Heart right ventricle (tissue), 16 donors: Measurements from ENCODE around the gene MAP2K5. TPM values are rescaled to one million over a fixed set of nuclear protein-coding genes. Genes with fewer than 3 reads are reported as not detected.

Source experiments
- ATAC-seq, 8 donors: fragments of 200-7000 bp; cut with Tn5 transposase; one replicate each; pipeline ENCODE4 v1.9.1; 2020; ENCODE audit warnings: mild to moderate bottlenecking in 8 of 8, moderate library complexity in 8 of 8, moderate number of reproducible peaks in 1 of 8
- DNase-seq, 2 donors: peaks; one replicate each; pipeline ENCODE4 v3.0.0-alpha.2; 2020
- H3K27ac ChIP-seq, 10 donors: fragments of 200-600 bp; sonication (generic) in 2 of 10; one replicate each; pipeline versions ENCODE4 v1.5.0 to v1.8.0; 2020 to 2022; ENCODE audit warnings: mild to moderate bottlenecking in 3 of 10
- H3K27me3 ChIP-seq, 7 donors: fragments of 200-600 bp; one replicate each; pipeline ENCODE4 v1.8.0; 2021 to 2022; ENCODE audit warnings: mild to moderate bottlenecking in 2 of 7
- H3K36me3 ChIP-seq, 9 donors: fragments of 200-600 bp; sonication (generic) in 1 of 9; one replicate each; pipeline versions ENCODE4 v1.5.0 to v1.8.0; 2020 to 2022; ENCODE audit warnings: mild to moderate bottlenecking in 2 of 9
- H3K4me1 ChIP-seq, 9 donors: fragments of 200-600 bp; sonication (generic) in 1 of 9; one replicate each; pipeline versions ENCODE4 v1.5.0 to v1.8.0; 2020 to 2022; ENCODE audit warnings: mild to moderate bottlenecking in 4 of 9
- H3K4me3 ChIP-seq, 10 donors: fragments of 200-600 bp; sonication (generic) in 2 of 10; one replicate each; pipeline versions ENCODE4 v1.5.0 to v1.8.0; 2020 to 2022; ENCODE audit warnings: mild to moderate bottlenecking in 7 of 10, moderate library complexity in 2 of 10
- H3K9me3 ChIP-seq, 11 donors: fragments of 200-600 bp in 10 of 11; sonication (generic) in 2 of 11; one replicate each; pipeline versions ENCODE4 v1.5.0 to v1.8.0; 2013 to 2022; ENCODE audit warnings: mild to moderate bottlenecking in 2 of 11, control low read depth in 1 of 11, moderate library complexity in 1 of 11
- CTCF ChIP-seq, 9 donors: fragments of 200-600 bp; sonication (generic) in 2 of 9; IDR thresholded peaks; one replicate each; pipeline versions ENCODE4 v1.5.0 to v1.8.0; 2021 to 2022; ENCODE audit warnings: antibody characterized with exemption in 9 of 9, mild to moderate bottlenecking in 5 of 9, moderate library complexity in 1 of 9
- WGBS, 2 donors: extraction: QIAGEN DNeasy Blood & Tissue Kit; methylation state at CpG; one replicate each; pipeline ENCODE4 v1.1.7; 2013; ENCODE audit warnings: inconsistent platforms in 1 of 2; 5-methylcytosine and 5-hydroxymethylcytosine counted together
- intact Hi-C, 10 donors: fragments of 100-400 bp; cut with DNase I; formaldehyde crosslinking; loops; one replicate each; pipeline versions ENCODE4 v1.11.1 to v1.14.2; 2022
- polyA plus RNA-seq, 2 donors: library from polyadenylated mRNA; stranded (reverse); fragments of 200-250 nt; gene quantifications; one replicate each; pipeline ENCODE4 v1.2.3, GENCODE V29; 2013
- total RNA-seq, 10 donors: library from RNA; stranded (reverse); fragmentation: NEBNext Ultra II Directional in 3 of 10; extraction: Animal tissue kit (Norgen Biotek cat#: 25700) in 3 of 10; gene quantifications; one replicate each; pipeline versions ENCODE4 v1.2.1 to v1.2.4, GENCODE V29; 2021 to 2023
- donor health status: Arrhythmogenic right ventricular cardiomyopathy.
- donor health status: ischemic (EF 13 %, LVEDD 7.1; RV severe dilation, severe dysfunction).
- donor health status: healthy with polysubstance abuse.
- donor health status: DM: no; HTN: yes; CAD: no.
- donor health status: DM: no; HTN: no; CAD: no.
- donor health status: ischemic (EF 25% LVEDD 6.9; RV normal size, moderate dysfunction).
- donor health status: ischemic (EF 25% LVEDD 5.7; RV mildly dilated, moderate dysfunction).
- donor health status: healthy.
- donor health status: DM: yes; HTN: yes; CAD: no.
- donor health status: Ischemic cardiomyopathy.
- donor health status: ischemic (EF 35%, LVEDD 5.7; RV mildly dilated, moderate dysfunction).
- donor health status: nonischemic (EF 11% LVEDD 7.7; RV severe dilation, severe dysfunction).
- donor health status: DM: yes; HTN: yes; CAD: no.
- donor health status: PGD.
- donor health status: ischemic (EF 29% LVEDD 5.4; RV normal size, mild dysfunction).
- donor health status: nonischemic (EF 23%, LVEDD 6.1; RV moderate dilation, normal function).

The MAP2K5 gene
- total and polyA plus RNA-seq, 12 donors = 7.7 to 34.3 (median 21.0) TPM

DNA sequence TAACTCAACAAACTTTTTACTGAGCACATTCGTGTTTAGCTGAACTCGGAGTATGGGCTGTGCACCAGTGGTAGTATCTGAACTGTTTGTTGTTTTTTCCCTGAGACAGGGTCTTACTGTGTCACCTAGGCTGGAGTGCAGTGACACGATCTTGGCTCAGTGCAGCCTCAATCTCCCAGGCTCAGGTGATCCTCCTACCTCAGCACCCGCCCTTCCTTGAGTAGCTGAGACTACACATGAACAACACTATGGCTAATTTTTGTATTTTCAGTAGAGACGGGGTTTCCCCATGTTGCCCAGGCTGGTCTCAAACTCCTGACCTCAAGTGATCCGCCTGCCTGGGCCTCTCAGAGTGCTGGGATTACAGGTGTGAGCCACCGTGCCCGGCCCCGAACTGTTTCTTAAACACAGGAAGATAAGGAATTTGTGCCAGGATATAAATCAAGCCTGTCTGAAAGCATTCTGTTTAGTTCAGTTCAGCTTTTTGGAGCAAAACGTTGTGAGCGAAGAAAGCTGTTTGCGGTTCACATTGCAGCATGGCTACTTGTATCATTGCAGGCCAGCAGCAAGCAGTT, 242.4 kb downstream of the MAP2K5 start:
- DNase-seq = no peak
- intact Hi-C loops = no loop called here

GRCh38 chr15:67785431-67785830, 242.9 kb downstream of the MAP2K5 start:
- Histone ChIP-seq H3K27ac (no peak overlapping the region), H3K4me3 (no peak overlapping the region), H3K36me3 (peaks cover 0 to 23% (median 0%) of the 10 kb centered on the region in 9 donors), H3K4me1 (peaks cover 0 to 7% (median 0%) of the 10 kb centered on the region in 9 donors), H3K9me3 (no peaks in the 10 kb centered on the region), H3K27me3 (no peaks in the 10 kb centered on the region)
- TF ChIP-seq CTCF (IDR thresholded peaks at IDR 0.05) = no peak
- 88 to 89% methylated on average over 5 of the region's 5 CpGs for WGBS, 2 donors
- intact Hi-C loops = no loop called here
- DNase-seq = no peak
- no peak for ATAC-seq

More for the DNA sequence above, 242.4 kb downstream of the MAP2K5 start:
- 90 to 93% methylated on average over 12 of the region's 12 CpGs for WGBS, 2 donors
- H3K9me3 ChIP-seq = no peaks in the 10 kb centered on the region
- no peak for TF ChIP-seq CTCF (IDR thresholded peaks at IDR 0.05)
- H3K27ac ChIP-seq = no peak overlapping the region
- no peak overlapping the region for H3K4me3 ChIP-seq
- H3K27me3 ChIP-seq = no peaks in the 10 kb centered on the region
- peaks cover 0 to 11% (median 0%) of the 10 kb centered on the region in 9 donors for H3K4me1 ChIP-seq
- ATAC-seq = no peak
- H3K36me3 ChIP-seq = peaks cover 0 to 23% (median 0%) of the 10 kb centered on the region in 9 donors

DNA sequence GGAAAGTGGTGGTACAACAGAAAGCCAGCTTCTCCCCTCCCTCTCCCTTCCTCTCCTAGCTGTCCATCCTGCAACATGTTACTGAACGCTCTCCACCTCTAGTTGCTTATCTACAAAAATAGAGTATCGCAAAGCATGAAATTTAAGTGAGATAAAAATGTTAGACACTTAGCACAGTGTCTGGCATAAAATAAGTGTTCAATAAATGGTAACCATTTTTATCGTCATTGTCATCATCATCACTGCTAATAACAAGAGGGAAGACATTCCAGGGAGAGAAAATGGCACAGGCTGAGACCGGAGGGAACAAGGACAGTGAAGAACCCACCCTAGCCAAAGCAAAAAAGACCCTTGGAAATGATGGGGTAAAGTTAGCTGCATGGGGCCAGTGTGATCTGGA, 244.1 kb downstream of the MAP2K5 start:
- intact Hi-C loops = no loop called here
- TF ChIP-seq CTCF (IDR thresholded peaks at IDR 0.05) = no peak
- H3K36me3 ChIP-seq = peaks cover 0 to 23% (median 0%) of the 10 kb centered on the region in 9 donors
- 96 to 99% methylated on average over 4 of the region's 4 CpGs for WGBS, 2 donors
- H3K4me1 ChIP-seq = peaks cover 0 to 7% (median 0%) of the 10 kb centered on the region in 9 donors
- no peaks in the 10 kb centered on the region for H3K27me3 ChIP-seq
- H3K27ac ChIP-seq = no peak overlapping the region
- no peak for DNase-seq
- H3K9me3 ChIP-seq = no peaks in the 10 kb centered on the region
- ATAC-seq = no peak
- no peak overlapping the region for H3K4me3 ChIP-seq

- ATAC-seq (no peak), DNase-seq (no peak)
- TF ChIP-seq CTCF (IDR thresholded peaks at IDR 0.05) = no peak
- Histone ChIP-seq H3K4me3 (no peak overlapping the region), H3K27ac (no peak overlapping the region), H3K4me1 (no peaks in the 10 kb centered on the region), H3K36me3 (peaks cover 0 to 8% (median 0%) of the 10 kb centered on the region in 9 donors), H3K27me3 (no peaks in the 10 kb centered on the region), H3K9me3 (peaks cover 0 to 2% (median 0%) of the 10 kb centered on the region in 11 donors)
- intact Hi-C loops = no loop called here
These were observed 246.5 kb downstream of the MAP2K5 start for GRCh38 chr15:67788986-67789385.
